Measurements from ENCODE around the gene SHC1.

The SHC1 gene

GRCh38 chr1:154937085-154937987 lies 33.2 kb downstream of the SHC1 start:
- peak; percentile 96 for DNase-seq

GRCh38 chr1:154936555-154937084 lies 33.9 kb downstream of the SHC1 start, which contains the start of gene PMVK:
TSS of gene PMVK (minus strand) at chr1:154936719. CDS start at chr1:154936685, 34 bp downstream.
- DNase-seq, result peak; percentile 96

GRCh38 chr1:154935749-154936554 lies 34.6 kb downstream of the SHC1 start:
- DNase-seq, result no peak

- DNase-seq, result no peak
These were observed 36.1 kb downstream of the SHC1 start for GRCh38 chr1:154934358-154934948.

GRCh38 chr1:154931940-154932487 lies 38.5 kb downstream of the SHC1 start:
- DNase-seq, result no peak

GRCh38 chr1:154926201-154926600 lies 44.3 kb downstream of the SHC1 start:
- no peak for DNase-seq

- no peak for DNase-seq
These were observed 45.0 kb downstream of the SHC1 start for GRCh38 chr1:154925335-154926170.

GRCh38 chr1:154923695-154924094 lies 46.9 kb downstream of the SHC1 start:
- no peak for DNase-seq

- no peak for DNase-seq
These were observed 57.3 kb downstream of the SHC1 start for GRCh38 chr1:154913273-154913672.

GRCh38 chr1:154912755-154913154 lies 57.8 kb downstream of the SHC1 start:
- DNase-seq, result no peak
